Keratinocyte (primary cell): ENCODE measurements around the gene METTL25B. TPM values are rescaled to one million over a fixed set of nuclear protein-coding genes. Genes with fewer than 3 reads are reported as not detected.

ENCODE experiments used
- DNase-seq: peaks from one replicate; pipeline ENCODE4 v3.0.0-alpha.2; 2011; ENCODE audit warnings: low read depth, missing footprints, low spot score
- FAIRE-seq: peaks from 2 replicates; lab custom pipeline; 2011; peaks lifted over from hg19 to GRCh38; lab: Jason Lieb, UNC
- H2AFZ ChIP-seq: 2 replicates; pipeline ENCODE4 v1.6.0; 2012; ENCODE audit warnings: low read length, control low read depth, inconsistent platforms; ENCODE audit not compliant: control insufficient read depth
- H3K27ac ChIP-seq: 2 replicates; pipeline ENCODE4 v1.5.1; 2011; ENCODE audit warnings: low read length; ENCODE audit not compliant: control insufficient read depth, insufficient read depth
- H3K27me3 ChIP-seq: 3 replicates; pipeline ENCODE4 v1.6.0; 2011; ENCODE audit warnings: low read length; ENCODE audit not compliant: control insufficient read depth, insufficient read depth; ENCODE audit errors: extremely low read depth
- H3K36me3 ChIP-seq, 2 experiments: 2 replicates in 1 of 2; 3 replicates in 1 of 2; pipeline ENCODE4 v1.5.1; 2011; ENCODE audit warnings: low read length in 2 of 2, mild to moderate bottlenecking in 1 of 2; ENCODE audit not compliant: control insufficient read depth in 2 of 2, insufficient read depth in 2 of 2; ENCODE audit errors: extremely low read depth in 1 of 2
- H3K4me1 ChIP-seq: 3 replicates; pipeline ENCODE4 v1.5.1; 2011; ENCODE audit warnings: low read length; ENCODE audit not compliant: control insufficient read depth, insufficient read depth; ENCODE audit errors: extremely low read depth
- H3K4me2 ChIP-seq: 3 replicates; pipeline ENCODE4 v1.6.0; 2011; ENCODE audit warnings: low read depth, low read length; ENCODE audit not compliant: control insufficient read depth, insufficient read depth; ENCODE audit errors: extremely low read depth
- H3K4me3 ChIP-seq, 3 experiments: fragments of 200-600 bp in 1 of 3; sonication (generic) in 1 of 3; 2 replicates in 2 of 3; 3 replicates in 1 of 3; pipeline ENCODE4 v1.5.1; 2011 to 2016; ENCODE audit warnings: low read length in 3 of 3, mild to moderate bottlenecking in 3 of 3, control low read depth in 2 of 3, inconsistent platforms in 1 of 3, low read depth in 1 of 3, mixed read lengths in 1 of 3, mixed run types in 1 of 3, moderate library complexity in 1 of 3; ENCODE audit not compliant: control insufficient read depth in 2 of 3, insufficient read depth in 2 of 3; ENCODE audit errors: extremely low read depth in 1 of 3
- H3K79me2 ChIP-seq: 2 replicates; pipeline ENCODE4 v1.6.0; 2012; ENCODE audit warnings: low read length; ENCODE audit not compliant: control insufficient read depth, insufficient read depth
- H3K9ac ChIP-seq: 3 replicates; pipeline ENCODE4 v1.6.0; 2011; ENCODE audit warnings: low read length; ENCODE audit not compliant: control insufficient read depth, insufficient read depth; ENCODE audit errors: extremely low read depth
- H3K9me1 ChIP-seq: 3 replicates; pipeline ENCODE4 v1.6.0; 2011; ENCODE audit warnings: low read length; ENCODE audit not compliant: control insufficient read depth, insufficient read depth; ENCODE audit errors: extremely low read depth
- H3K9me3 ChIP-seq: 2 replicates; pipeline ENCODE4 v1.5.1; 2012; ENCODE audit warnings: low read depth, low read length; ENCODE audit not compliant: control insufficient read depth
- H4K20me1 ChIP-seq: 3 replicates; pipeline ENCODE4 v1.6.0; 2011; ENCODE audit warnings: low read length; ENCODE audit not compliant: control insufficient read depth, insufficient read depth; ENCODE audit errors: extremely low read depth
- EZH2 ChIP-seq: IDR thresholded peaks from one replicate; pipeline ENCODE4 v1.6.1; 2012; ENCODE audit warnings: inconsistent platforms, mild to moderate bottlenecking, low read length, moderate library complexity
- dilution Hi-C: fragments of 300-500 bp; cut with MboI; formaldehyde crosslinking; loops from one replicate; pipeline ENCODE4 v1.7.0; 2020; ENCODE audit warnings: low sequenced_read_pairs; ENCODE audit not compliant: extremely low pct_ligation_motif_present
- polyA plus RNA-seq, 5 experiments: library from polyadenylated mRNA; depleted of rRNA in 3 of 5; stranded (reverse) in 3 of 5; stranded (forward) in 1 of 5; unstranded in 1 of 5; fragments of >200 nt; gene quantifications; 1 replicate in 1 of 5; 2 replicates in 3 of 5; 3 replicates in 1 of 5; pipeline versions ENCODE4 v1.2.1 to v1.2.3, GENCODE V29; 2011 to 2012; ENCODE audit warnings: missing spikeins in 2 of 5, low read depth in 1 of 5, low replicate concordance in 1 of 5
- TF ChIP-seq, protein P1 (sequence below), 3 experiments: IDR thresholded peaks in 1 of 3; conservative IDR thresholded peaks in 1 of 3; optimal IDR thresholded peaks in 1 of 3; 2 replicates in 2 of 3; 3 replicates in 1 of 3; pipeline versions ENCODE3 to v1.5.1; 2011; ENCODE audit warnings: low read length in 3 of 3, mild to moderate bottlenecking in 3 of 3, moderate library complexity in 2 of 3, control low read depth in 1 of 3, inconsistent platforms in 1 of 3; ENCODE audit not compliant: insufficient read depth in 2 of 3; ENCODE audit errors: extremely low read depth in 1 of 3

Gene METTL25B
- polyA plus RNA-seq, 1 donor (not counting 4 experiments of a cell fraction or from before 2014, with no cell fraction given) = 6.0 TPM

- dilution Hi-C loops = no loop called here
- Histone ChIP-seq H3K9me3 (no peaks in the 10 kb centered on the region), H3K9ac (no peak overlapping the region), H3K27ac (no peak overlapping the region), H3K4me1 (peaks cover 39% of the 10 kb centered on the region), H3K27me3 (no peaks in the 10 kb centered on the region), H3K4me2 (no peak overlapping the region), H3K9me1 (no peaks in the 10 kb centered on the region), H3K4me3 (no peak overlapping the region), H3K36me3 (peaks cover 20 to 25% of the 10 kb centered on the region in 2 experiments), H3K79me2 (peaks cover 64% of the 10 kb centered on the region), H4K20me1 (no peaks in the 10 kb centered on the region), H2AFZ (no peak overlapping the region)
- DNase-seq = no peak
- no peak for FAIRE-seq
- TF ChIP-seq, protein P1, sequence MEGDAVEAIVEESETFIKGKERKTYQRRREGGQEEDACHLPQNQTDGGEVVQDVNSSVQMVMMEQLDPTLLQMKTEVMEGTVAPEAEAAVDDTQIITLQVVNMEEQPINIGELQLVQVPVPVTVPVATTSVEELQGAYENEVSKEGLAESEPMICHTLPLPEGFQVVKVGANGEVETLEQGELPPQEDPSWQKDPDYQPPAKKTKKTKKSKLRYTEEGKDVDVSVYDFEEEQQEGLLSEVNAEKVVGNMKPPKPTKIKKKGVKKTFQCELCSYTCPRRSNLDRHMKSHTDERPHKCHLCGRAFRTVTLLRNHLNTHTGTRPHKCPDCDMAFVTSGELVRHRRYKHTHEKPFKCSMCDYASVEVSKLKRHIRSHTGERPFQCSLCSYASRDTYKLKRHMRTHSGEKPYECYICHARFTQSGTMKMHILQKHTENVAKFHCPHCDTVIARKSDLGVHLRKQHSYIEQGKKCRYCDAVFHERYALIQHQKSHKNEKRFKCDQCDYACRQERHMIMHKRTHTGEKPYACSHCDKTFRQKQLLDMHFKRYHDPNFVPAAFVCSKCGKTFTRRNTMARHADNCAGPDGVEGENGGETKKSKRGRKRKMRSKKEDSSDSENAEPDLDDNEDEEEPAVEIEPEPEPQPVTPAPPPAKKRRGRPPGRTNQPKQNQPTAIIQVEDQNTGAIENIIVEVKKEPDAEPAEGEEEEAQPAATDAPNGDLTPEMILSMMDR (optimal IDR thresholded peaks at IDR 0.05 in 1 of 3, IDR thresholded peaks at IDR 0.05 in 1 of 3, conservative IDR thresholded peaks at IDR 0.05 in 1 of 3; ENCODE audit: extremely low read depth in 1 of 3, insufficient read depth in 2 of 3, low read length in 3 of 3) = no peak
- TF ChIP-seq EZH2 = no peak
These were observed 16.1 kb downstream of the METTL25B start for GRCh38 chr1:156744344-156744743.

DNA sequence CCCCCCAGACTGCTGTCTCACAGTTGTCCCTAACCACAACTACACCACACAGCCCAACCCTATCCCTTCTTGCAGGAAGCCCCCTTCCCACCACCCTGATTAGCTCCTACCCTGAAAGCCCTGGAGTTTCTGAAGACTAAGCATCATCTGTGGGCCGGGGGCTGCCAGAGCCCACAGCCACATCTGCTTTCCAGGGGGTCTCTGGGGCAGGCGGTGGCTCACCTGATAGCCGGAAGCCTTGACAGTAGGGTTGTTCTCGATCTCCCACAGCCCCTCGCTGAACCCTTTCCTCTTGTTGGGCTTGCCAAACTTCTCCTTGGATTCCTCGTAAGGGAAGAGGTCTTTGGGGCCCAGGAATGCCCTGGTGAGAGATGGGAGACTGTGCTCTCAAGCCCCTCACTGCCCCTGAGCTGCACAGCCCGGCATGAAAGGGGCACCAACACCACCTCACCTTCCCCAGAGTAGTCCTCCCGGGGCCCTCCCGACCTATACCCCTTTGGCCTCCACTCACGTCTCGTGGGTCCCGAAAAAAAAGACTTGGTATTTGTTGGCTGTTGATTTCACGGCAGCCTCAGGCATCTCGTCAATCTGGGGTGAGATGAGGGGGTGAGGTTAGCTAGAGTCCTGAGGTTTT, 16.6 kb downstream of the METTL25B start:
- Histone ChIP-seq H3K9me1 (no peaks in the 10 kb centered on the region), H3K4me3 (no peak overlapping the region), H3K4me1 (peaks cover 45% of the 10 kb centered on the region), H3K27ac (no peak overlapping the region), H4K20me1 (no peaks in the 10 kb centered on the region), H3K27me3 (no peaks in the 10 kb centered on the region), H3K9me3 (no peaks in the 10 kb centered on the region), H2AFZ (no peak overlapping the region), H3K79me2 (peaks cover 65% of the 10 kb centered on the region), H3K4me2 (no peak overlapping the region), H3K9ac (no peak overlapping the region), H3K36me3 (peaks cover 25 to 26% of the 10 kb centered on the region in 2 experiments)
- DNase-seq (no peak), FAIRE-seq (no peak)
- TF ChIP-seq EZH2 = no peak
- TF ChIP-seq, protein P1 (optimal IDR thresholded peaks at IDR 0.05 in 1 of 3, IDR thresholded peaks at IDR 0.05 in 1 of 3, conservative IDR thresholded peaks at IDR 0.05 in 1 of 3; ENCODE audit: extremely low read depth in 1 of 3, insufficient read depth in 2 of 3, low read length in 3 of 3) = no peak
- dilution Hi-C loops = no loop called here
